ENCODE measurements around the gene SLC2A6.

The SLC2A6 gene

DNA sequence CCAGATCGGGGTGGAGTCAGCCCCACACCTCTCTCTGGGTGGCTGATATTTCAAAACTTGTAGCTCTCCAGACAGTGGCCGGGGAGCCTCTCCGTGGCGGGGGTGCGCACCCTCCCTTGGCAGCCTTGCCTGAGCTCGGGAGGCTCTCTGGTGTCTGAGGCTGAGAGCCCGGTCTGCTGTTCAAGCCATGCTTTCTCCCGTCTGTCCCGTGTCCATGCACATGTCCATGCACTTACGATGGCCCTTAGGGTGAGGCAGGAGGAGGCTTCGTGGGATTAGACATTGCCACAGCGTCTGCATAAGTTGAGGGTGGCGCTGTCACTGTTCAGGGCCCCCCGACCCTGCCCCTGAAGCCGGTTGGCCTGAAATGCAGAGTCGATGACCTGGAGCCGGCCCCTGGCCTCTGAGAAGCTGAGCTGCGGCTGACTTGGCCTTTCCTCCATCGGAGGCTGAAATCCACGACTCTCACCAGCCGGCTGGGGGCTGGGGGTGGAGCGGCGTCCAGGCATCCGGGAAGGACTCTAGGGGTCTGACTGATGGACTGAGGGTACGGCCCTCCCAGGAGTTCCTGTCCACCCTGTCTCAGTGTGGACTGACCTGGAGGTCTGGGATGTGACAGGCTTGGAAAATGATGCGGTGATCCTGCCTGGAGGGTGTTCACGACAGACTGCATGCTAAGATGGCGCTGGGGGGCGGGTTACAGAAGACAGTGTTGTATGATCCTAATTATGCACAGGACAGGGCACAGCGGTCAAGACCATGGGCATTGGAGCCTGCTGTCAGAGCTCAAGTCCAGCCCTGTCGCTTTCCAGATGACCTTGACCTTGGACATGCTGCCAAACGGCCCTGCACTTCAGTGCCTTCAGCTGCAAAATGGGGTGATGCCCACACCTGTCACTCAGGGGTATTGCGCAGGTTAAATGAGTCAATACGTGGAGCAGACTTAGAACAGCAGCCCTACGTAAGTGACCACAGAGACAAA, 18.3 kb upstream of the SLC2A6 start:
- no peak for DNase-seq (ENCODE audit: low read depth)

DNA sequence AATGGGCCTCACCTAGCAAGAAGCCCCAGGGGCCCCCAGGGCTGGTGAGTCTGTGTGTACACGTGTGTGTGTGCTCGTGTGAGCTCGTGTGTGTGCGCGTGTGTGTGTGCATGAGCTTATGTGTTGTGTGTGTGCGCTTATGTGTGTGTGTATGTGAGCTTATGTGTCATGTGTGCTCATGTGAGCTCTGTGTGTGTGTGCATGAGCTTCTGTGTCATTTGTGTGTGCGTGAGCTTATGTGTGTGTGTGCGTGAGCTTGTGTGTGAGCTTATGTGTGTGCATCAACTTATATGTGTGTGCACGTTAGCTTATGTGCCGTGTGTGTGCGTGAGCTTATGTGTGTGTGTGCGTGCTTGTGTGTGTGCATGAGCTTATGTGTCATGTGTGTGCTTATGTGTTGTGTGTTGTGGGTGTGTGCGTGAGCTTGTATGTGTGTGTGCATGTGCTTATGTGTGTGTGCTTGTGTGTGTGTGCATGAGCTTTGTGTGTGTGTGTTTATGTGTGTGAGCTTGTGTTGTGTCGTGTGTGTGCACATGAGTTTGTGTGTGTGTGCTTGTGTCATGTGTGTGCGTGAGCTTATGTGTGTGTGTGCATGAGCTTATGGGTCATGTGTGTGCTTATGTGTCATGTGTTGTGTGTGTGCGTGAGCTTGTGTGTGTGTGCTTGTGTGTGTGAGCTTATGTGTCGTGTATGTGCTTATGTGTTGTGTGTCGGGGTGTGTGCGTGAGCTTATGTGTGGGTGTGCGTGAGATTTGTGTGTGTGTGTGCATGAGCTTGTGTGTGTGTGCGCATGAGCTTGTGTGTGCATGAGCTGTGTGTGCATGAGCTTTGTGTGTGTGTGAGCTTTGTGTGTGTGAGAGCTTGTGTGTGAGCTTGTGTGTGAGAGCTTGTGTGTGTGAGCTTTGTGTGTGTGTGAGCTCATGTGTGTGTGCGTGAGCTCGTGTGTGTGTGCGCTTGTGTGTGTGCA, 16.7 kb upstream of the SLC2A6 start:
- no peak for DNase-seq (ENCODE audit: low read depth)

DNA sequence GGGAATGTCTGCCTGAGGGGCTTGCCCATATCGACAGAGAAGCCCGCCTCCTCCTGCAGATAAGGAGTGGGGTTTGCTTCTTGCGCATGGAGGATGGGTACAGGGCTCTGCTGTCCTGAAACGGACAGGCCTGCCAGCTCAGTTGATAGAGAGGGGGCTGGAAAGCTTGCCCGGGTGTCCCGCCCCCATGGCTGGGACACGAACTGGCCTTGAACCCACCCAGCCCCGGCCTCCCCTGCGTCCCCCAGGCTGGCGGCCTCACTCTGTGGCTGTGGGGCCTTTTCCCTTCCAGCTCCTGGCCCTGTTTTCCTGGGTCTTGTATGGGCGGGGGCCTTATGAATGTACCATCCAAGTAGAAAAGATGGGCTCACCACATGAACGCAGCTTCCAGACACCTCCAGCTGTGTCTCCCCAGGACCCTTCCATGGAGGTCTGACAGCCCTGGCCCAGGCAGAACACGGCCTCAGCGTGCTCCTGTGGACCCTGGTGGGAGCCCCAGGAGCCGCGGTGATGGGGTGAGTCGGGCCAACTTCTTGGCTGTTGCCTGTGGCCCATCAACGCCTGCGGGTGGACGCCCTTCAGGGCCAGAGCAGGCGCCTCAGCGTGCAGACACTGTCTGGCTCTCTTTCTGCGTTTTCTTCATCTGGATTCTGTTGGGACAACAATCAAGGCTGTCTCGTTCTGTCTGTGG, 15.9 kb upstream of the SLC2A6 start:
- no peak for DNase-seq (ENCODE audit: low read depth)

DNA sequence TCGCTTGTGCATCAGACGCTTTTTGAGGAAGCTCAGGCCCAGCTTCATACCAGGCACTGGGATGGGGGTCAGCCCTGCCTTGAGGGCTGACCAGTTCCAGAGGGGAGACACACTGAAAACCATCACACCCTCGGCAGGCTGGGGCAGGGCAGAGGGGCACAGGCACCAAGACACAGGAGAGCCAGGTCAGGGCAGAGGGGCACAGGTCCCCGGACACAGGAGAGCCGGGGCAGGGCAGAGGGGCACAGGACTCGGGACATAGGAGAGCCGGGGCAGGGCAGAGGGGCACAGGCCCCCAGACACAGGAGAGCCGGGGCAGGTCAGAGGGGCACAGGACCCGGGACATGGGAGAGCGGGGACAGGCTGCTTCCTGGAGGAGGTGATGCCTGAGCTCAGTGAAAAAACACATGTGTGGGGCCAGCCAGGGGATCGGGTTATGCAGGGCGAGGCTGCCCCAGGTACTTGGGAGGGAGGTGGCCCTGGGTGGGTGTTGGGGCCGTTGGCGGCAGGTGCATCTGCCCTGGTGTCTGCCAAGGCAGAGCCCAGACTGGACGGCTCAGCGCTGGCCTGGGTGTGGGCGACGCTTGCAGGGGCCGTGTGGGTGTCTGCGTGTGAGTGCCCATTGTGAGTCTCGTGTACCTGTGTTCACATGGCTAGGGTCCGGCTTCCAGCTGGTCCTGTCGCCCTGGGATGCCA, 15.1 kb upstream of the SLC2A6 start:
- DNase-seq (ENCODE audit: low read depth): no peak

DNA sequence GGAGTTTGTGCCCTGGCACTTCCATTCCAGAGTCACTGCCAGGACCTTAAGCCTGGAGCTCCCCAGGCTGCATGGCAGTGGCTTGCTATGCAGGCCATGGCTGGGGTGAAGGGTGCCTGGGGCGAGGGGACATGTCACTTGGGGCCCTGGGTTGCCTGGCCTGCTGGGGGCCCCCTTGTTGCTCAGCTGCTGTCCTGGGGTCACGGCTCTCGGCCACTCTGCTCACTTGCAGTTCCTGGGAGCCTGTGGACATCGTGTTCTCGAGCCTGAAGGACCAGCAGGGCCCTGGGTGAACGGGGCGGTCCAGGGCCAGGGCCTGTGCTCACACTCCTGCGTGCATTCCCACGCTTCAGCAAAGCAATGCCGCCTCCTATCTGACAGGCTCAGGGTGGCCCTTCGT, 14.5 kb upstream of the SLC2A6 start:
- DNase-seq (ENCODE audit: low read depth): no peak

DNA sequence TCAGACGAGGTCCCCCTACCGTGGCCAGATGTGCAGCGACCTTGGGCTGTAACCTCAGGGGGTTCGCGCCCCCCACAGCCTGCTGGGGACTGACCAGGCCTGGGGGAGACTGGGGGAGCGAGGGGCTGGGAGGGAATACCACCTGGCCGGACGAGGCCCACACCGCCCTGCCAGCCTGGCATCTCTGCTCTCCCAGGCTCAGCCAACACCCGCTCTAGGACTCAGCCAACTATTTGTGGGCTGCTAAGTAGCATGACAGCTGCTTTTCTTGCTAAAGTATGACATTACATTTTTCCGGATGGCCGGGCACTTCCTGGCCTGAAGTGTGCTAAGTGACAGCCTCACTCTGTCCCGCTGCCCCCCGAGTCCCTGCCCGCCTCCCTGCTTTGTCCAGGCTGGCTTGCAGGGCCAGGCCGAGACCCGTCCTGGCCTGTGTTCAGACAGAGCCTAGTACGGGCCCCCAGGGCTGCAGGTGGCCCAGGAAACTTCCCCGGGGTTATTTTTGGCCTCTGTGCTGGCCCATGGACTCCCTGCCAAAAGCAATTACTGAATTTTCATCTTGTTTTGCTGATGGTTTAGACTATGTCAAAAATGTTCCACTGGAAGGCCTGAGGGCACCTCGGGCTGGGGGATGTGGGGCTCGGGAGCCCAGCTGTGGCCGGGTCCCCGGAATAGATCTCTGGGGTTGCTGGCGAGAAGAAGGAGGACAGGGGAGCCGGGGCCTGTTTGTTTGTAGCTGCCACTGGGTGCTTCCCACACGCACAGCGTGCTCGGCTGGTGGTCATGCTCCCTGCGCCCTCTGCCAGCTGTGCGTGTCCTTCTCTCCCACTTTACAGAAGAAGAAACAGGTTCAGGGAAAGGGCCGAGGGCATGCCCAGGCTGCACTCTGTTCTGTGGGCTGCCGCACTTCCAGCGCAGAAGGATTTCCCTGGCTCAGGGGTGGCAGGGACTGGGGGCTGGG, 13.4 kb upstream of the SLC2A6 start:
- no peak for DNase-seq (ENCODE audit: low read depth)

DNA sequence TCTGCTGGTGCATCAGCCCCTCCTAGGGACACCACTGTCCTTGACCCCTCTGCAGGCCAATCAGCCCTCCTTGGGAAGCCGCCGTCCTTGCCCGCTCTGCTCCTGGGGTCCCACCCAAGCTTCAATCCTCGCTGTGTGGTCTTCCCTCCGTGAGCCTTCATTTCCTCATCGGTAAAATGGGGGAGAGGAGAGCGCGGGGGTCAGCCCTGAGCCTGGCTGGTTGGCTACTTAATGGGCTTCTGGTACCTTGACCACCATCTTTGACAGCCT, 12.7 kb upstream of the SLC2A6 start:
- DNase-seq (ENCODE audit: low read depth): no peak

DNA sequence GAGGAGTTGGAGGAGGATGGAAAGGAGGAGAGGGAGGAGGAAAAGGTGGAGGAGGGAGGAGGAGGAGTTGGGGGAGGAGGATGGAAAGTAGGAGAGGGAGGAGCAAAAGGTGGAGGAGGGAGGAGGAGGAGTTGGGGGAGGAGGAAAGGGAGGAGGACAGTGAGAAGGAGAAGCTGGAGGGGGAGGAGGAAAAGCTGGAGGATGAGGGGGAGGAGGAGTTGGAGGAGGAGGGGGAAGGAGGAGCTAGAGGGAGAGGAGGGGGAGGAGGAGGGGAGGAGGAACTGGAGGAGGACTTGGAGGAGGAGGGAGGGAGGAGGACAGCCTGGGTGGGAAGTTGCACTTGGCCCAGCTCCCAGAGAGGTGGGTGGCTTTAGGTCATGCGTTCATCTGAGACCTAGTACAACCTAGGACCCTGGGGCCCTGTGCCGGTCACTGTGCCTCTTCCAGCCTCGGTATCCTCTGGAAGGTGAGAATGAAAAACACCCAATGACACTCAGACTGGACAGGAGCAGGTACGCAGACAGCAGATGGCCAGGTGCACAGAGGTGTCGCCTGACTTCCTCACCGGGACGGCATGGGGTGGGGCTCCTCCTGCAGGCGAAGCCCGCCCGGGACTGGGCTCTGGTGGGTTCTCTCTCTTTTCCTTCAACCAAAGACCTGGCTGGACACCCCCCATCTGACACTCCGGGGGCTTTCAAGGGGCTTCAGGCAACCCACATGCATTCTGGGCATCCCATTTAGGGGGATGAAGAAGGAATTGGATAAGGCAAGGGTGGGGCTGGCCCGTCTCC, 12.2 kb upstream of the SLC2A6 start:
- DNase-seq (ENCODE audit: low read depth): no peak

DNA sequence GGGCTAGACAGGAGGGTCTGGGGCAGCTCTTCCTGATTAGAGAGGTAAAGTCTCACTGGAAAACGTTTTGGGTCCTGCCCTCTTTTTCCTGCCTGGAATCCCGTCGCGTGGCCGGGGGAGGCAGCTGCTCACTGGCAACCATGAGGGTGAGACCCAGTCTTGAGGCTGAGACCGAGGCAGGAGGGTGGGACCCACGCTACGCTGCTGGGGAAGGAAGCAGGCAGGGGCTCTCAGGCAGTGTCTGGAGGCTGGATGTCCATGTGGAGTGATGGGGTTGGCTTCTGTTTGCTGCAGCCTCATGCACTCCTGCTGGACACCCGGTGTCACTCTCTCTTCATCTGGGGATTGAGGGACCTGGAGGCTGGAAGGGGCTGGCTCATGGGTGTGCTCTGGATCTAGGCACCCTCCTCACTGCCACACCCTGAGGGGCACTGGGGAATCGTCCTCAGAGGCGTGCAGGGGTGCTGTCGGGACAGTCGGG, 11.3 kb upstream of the SLC2A6 start:
- no peak for DNase-seq (ENCODE audit: low read depth)

DNA sequence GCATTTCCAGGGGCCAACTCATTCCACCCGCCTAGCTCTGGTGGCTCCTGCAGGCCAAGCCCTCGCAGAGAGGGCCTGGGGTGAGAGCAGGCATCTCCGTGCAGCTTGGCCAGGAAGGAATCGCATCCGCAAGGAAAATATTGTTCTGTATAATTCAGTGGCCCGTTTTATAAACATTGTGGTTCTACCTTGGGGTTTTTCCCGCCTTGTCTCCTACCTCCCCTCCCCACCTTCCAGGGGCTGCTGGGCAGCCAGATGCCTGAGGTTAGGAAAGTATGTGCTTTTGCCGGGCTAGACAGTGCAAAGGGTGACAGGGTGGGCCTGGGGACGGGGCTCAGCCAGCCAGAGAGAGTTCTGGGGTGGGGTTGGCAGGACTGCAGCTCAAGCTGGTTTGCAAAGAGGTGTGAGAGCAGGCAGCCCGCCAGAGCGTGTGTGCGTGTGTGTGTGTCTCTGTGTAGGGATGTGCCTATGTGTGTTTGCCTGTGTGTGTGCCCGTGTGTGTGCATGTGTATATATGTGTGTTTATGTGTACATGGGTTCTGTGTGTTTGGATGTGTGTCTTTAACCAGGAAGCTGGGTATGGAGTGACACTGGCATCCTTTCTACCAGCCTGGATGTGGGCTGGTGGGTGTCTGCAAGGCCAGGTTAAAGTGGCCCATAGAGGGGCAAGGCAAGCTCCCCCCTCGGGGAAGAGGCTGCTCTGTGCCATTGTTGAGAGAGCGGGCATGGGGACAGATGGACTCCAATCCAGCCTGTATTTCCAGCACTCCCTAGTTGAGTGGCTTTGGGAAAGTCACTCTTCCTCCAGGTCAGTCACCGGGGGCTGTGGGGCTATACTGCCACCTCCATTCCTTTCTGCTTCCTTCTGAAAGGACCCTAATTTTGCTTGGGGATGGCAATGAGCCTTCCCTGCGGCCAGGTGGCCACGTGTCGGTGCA, 10.6 kb upstream of the SLC2A6 start:
- DNase-seq (ENCODE audit: low read depth): no peak

DNA sequence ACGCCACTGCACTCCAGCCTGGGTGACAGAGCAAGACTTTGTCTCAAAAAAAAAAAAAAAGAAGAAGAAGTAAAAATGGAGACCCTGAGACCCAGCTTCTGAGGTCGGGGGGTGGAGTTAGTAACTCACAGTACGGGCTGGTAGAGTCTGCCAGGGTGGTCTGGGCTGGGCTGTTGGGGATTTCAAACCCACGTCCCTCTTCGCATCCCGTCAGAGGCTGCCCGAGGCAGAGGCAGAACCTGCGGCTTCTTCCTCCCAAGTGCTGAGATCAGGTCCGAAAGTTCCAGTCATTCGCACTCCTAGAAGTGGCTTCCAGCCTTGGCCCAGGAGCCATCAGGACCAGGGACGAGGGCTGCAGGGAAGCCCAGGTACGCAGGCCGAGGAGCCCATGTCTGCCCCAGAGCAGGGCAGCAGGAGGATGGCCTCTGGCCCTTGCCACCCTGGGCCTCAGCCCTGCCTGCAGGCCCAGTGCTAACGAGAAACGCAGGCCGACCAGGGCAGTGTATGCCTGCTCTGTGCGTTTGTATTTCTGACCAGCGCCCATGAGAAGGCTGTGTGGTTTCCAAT, 9.9 kb upstream of the SLC2A6 start:
- DNase-seq (ENCODE audit: low read depth): no peak

DNA sequence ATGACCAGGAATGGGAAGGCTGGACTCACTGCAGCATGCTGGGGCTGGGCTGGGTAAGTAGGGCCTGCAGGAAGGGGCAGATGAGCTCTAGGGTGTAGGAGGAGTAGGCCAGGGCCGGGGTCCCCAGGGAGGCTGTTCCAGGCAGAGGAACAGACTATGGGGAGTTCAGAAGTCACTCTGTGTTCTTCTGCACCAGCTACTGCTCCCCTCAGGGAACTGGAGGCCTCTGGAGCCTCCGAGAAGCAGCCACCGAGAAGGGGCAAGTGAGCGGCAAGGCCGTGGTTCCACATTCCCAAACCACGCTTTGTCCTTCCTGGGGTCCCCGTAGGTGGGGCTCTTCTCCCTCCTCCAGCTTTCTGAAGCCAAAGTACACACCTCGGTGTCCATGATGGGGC, 8.4 kb upstream of the SLC2A6 start:
- DNase-seq (ENCODE audit: low read depth): no peak

DNA sequence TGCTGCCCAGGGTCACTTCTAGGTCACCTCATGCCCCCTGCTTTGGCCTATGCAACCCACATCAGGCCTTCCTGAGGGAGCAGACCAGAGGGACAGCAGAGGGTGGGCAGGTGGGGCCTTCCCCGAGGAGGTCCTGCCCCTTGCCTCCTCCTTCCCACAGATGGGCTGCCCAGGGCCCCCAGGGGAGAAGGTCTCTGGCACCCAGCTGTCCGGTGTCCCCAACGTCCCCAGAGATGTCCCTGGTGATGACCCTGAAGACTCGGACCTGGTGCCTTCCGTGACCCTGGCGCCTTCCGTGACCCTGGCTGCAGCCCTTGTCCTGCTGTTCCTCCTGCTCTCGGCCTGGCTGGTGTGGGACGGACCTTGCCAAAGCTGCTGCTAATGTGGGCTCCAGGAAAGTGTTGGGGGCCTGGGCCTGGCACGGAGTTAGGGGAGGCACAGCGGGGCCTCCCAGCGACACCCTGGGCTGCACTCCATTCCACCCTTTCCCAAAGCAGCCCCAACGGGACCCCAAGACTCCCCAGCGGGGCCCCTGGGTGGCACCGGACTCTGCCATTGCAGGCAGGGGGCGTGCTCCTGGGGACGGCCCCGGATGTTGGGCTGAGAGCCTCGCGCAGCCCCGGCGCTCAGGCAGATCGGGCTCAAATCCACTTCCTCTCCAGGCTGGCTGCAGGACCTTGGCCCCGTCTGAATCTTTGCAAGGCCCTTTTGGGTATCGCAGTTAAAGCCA, 6.8 kb upstream of the SLC2A6 start:
- no peak for DNase-seq (ENCODE audit: low read depth)

DNA sequence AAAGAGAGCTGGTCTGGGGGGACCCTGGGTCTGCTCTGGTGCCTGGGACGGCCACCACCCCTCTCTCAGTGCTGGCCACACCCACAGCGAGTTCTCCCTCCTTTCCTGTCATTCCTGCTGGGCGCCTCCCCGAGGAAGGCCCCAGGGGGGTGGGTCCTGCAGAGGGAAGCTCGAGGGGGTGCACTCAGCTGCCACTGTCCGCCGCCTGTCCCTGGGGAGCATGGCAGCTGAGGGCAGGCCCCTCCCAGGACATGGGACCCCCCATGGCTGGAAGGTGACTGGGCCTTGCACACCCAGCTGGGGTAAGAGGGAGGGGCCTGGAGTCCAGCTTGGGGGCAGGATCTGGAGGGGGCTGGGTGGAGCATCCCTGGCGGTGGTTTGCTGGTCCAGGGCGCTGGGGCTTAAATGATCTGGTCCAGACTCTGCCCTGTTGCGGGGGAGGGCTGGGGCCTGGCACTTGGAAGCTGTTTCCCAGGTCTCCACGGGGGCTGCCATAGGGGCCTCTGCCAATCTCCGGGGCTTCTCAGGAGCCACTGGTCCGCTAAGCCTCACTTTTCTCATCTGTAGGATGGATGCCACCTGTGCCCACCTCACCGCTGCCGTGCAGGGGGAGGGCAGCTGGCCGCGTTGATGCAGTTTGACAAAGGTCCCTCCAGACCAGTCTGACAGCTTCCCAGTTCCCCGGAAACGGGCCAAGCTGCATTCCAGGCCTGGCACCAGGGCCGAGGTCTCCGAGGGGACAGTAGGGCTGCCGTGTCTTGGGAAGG, 6.0 kb upstream of the SLC2A6 start:
- DNase-seq (ENCODE audit: low read depth): no peak

DNA sequence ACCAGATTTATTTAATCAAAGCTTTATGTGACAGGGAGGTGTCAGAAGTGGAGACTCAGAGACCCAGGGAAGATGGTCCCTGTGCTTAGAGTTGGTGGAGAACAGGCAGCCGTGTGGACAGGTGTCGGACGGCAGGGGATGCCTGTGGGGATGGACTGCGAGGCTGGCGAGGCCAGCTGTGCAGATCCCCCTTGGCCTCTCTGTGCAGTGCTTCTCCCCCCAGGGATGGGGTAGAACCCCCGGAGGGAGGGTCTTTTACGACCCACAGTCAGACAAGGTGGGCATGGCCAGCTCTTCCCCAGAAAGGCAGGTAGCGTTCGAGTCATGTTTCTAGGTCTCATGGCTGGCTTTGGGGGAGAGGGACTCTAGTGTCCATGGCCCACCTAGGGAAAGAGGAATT, 4.7 kb upstream of the SLC2A6 start:
- DNase-seq (ENCODE audit: low read depth): no peak

DNA sequence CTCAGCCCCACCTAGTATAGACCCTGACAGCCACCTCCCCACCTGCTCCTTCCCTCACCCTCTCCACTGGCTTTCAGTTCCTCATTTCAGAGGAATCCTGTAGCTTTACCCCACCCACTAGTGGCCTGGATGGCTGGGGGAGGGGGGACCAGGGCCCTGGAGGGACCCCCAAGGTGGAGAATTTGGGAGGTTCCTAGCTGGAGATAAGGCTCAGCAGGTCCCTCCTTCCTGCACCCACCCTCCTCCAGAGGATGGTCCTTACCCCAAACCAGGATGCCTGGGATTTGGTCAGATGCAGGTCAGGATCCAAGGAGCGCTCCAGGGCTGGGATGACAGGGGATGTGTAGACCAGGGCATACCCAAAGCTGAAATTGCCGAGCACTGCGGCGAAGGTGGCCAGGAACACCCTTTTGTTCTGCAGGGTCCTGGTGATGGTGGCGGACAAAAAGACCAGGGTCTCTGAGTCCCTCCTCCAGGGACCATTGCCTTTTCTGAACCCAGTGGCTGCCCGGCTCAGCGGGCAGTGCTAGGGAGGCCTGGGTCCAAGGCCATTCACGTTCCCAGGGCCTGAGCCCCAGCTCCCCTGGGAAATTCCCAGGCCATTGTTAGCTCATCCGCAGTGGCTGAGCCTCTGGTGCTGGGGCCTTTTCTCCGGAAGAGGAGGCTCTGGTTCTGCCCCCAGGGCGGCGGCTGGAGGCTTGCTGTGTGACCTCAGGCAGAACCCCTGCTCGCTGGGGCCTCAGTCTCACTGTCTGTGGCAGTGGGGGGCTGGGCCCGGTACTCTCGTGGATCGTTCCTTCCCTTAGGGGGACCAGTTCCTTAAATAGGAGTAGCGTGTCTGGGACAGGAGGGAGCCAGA, 678 bp downstream of the SLC2A6 start:
- no peak for DNase-seq (ENCODE audit: low read depth)
